Measurements from ENCODE around the gene TRPT1. TPM values are rescaled to one million over a fixed set of nuclear protein-coding genes. Genes with fewer than 3 reads are reported as not detected.

Gene TRPT1
- total RNA-seq, 4 donors from 2014 or later = 41.4 to 59.9 (median 50.3) TPM

GRCh38 chr11:64227405-64227956 is 1.5 kb upstream of the TRPT1 start:
- WGBS, 2 donors (ENCODE audit: low coverage in 1 of 2) = 57% methylated on average over 3 of the region's 3 CpGs; no CpG with 5 or more reads in 1 of the 2 donors
- no peak for TF ChIP-seq CTCF (IDR thresholded peaks at IDR 0.05)
- TF ChIP-seq POLR2A (IDR thresholded peaks at IDR 0.05) = no peak
- no peak for TF ChIP-seq POLR2AphosphoS5 (IDR thresholded peaks at IDR 0.05)
- no peak for TF ChIP-seq EP300 (IDR thresholded peaks at IDR 0.05)
- no peaks in the 10 kb centered on the region for H3K9me3 ChIP-seq
- H3K36me3 ChIP-seq = peaks cover 0 to 10% of the 10 kb centered on the region in 2 donors
- peak overlapping the region in 1 of 2 donors; percentile 88 for H3K4me3 ChIP-seq
- ATAC-seq = no peak
- peak overlapping the region; percentile 83 to 94 (median 88) for H3K27ac ChIP-seq
- H3K27me3 ChIP-seq = no peaks in the 10 kb centered on the region
- H3K4me1 ChIP-seq = peaks cover 0 to 75% (median 34%) of the 10 kb centered on the region in 3 donors

DNA sequence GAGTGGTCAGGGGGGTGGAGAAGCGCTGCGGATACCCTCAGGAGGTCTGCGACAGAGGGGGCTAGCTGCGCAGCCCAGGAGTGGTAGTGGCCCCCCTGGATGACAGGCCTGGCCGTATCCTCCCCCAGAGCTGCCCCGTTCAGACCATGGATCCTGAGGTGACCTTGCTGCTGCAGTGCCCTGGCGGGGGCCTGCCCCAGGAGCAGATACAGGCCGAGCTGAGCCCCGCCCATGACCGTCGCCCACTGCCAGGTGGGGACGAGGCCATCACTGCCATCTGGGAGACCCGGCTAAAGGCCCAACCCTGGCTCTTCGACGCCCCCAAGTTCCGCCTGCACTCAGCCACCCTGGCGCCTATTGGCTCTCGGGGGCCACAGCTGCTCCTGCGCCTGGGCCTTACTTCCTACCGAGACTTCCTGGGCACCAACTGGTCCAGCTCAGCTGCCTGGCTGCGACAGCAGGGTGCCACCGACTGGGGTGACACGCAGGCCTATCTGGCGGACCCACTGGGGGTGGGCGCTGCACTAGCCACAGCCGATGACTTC is 593 bp upstream of the TRPT1 start:
- Histone ChIP-seq H3K36me3 (peaks cover 0 to 10% of the 10 kb centered on the region in 2 donors), H3K27me3 (no peaks in the 10 kb centered on the region), H3K9me3 (no peaks in the 10 kb centered on the region), H3K4me3 (peak overlapping the region; percentile 66 to 88), H3K4me1 (peaks cover 0 to 66% (median 32%) of the 10 kb centered on the region in 3 donors), H3K27ac (peak overlapping the region; percentile 83 to 94 (median 88))
- WGBS, 2 donors (ENCODE audit: low coverage in 1 of 2) = no CpG with 5 or more reads among the region's 26 CpGs
- ATAC-seq = peak; percentile 27
- TF ChIP-seq POLR2A (IDR thresholded peaks at IDR 0.05) (no peak), CTCF (IDR thresholded peaks at IDR 0.05) (peak in 1 of 4 experiments; percentile 4)

- Histone ChIP-seq H3K36me3 (peaks cover 0 to 22% of the 10 kb centered on the region in 2 donors), H3K27ac (peak overlapping the region in 3 of 4 donors; percentile 87 to 94 (median 88)), H3K4me1 (peaks cover 0 to 54% (median 30%) of the 10 kb centered on the region in 3 donors), H3K27me3 (no peaks in the 10 kb centered on the region), H3K9me3 (no peaks in the 10 kb centered on the region), H3K4me3 (peak overlapping the region; percentile 66 to 88)
- 93 to 96% methylated on average over 3 to 4 of the region's 22 CpGs for WGBS, 2 donors (ENCODE audit: low coverage in 1 of 2)
- no peak for ATAC-seq
- TF ChIP-seq CTCF (IDR thresholded peaks at IDR 0.05) = no peak
- TF ChIP-seq POLR2AphosphoS5 (IDR thresholded peaks at IDR 0.05) = no peak
- TF ChIP-seq EP300 (IDR thresholded peaks at IDR 0.05) = no peak
- TF ChIP-seq POLR2A (IDR thresholded peaks at IDR 0.05) = no peak
Observed at GRCh38 chr11:64224891-64225607, 937 bp downstream of the TRPT1 start.

GRCh38 chr11:64224151-64224890 is 1.7 kb downstream of the TRPT1 start:
- no peak for ATAC-seq
- H3K4me3 ChIP-seq = no peak overlapping the region
- H3K27me3 ChIP-seq = no peaks in the 10 kb centered on the region
- peaks cover 0 to 28% of the 10 kb centered on the region in 2 donors for H3K36me3 ChIP-seq
- no peaks in the 10 kb centered on the region for H3K9me3 ChIP-seq
- H3K4me1 ChIP-seq = peaks cover 0 to 47% (median 23%) of the 10 kb centered on the region in 3 donors
- peak overlapping the region in 1 of 4 donors; percentile 94 for H3K27ac ChIP-seq
- WGBS, 2 donors (ENCODE audit: low coverage in 1 of 2) = 100% methylated on average over 1 of the region's 17 CpGs; no CpG with 5 or more reads in 1 of the 2 donors
- TF ChIP-seq CTCF (IDR thresholded peaks at IDR 0.05) (no peak), POLR2AphosphoS5 (IDR thresholded peaks at IDR 0.05) (no peak), POLR2A (IDR thresholded peaks at IDR 0.05) (no peak), EP300 (IDR thresholded peaks at IDR 0.05) (no peak)
